GM21515 (cell line): Measurements from ENCODE around the gene HS3ST4.

Experiments used
- ATAC-seq: cut with Tn5 transposase; IDR thresholded peaks from one replicate; pipeline ENCODE4 v1.9.1; 2021; ENCODE audit not compliant: unreplicated experiment

The HS3ST4 gene

DNA sequence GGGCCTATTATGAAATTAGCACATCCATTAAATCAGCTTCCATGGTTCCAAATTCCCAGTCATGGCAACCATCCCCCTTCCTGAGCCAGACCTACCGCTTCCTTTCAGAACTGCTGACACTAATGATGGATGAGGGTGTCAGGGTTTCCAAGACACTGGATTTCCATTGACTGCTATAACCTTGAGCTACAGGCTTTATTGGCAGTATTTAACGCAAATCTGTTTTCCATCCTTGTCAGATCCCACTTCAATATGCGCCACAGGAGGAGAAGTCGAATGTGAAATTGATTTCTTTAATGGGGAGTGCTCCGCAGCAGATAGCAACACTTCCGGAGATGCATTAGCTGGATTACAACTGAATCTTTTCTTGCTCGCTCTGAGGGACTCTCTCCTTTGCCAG is 197.1 kb downstream of the HS3ST4 start:
- no peak for ATAC-seq

- ATAC-seq = no peak
These were observed 201.6 kb downstream of the HS3ST4 start for GRCh38 chr16:25893332-25893731.

- ATAC-seq = no peak
These were observed 202.3 kb downstream of the HS3ST4 start for GRCh38 chr16:25894093-25894492.

- no peak for ATAC-seq
These were observed 203.6 kb downstream of the HS3ST4 start for GRCh38 chr16:25895380-25895779.

DNA sequence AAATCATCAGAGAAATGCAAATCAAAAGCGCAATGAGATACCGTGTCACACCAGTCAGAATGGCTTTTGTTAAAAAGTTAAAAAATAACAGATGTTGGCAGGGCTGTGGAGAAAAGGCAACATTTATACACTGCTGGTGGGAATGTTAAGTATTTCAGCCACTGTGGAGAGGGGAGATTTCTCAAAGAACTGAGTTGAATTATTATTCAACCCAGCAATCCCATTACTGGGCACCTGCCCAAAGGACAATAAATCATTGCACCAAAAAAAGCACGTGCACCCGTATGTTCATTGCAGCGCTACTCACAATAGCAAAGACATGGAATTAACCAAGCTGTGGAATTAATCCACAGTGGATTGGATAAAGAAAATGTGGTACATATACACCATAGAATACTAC is 204.7 kb downstream of the HS3ST4 start:
- no peak for ATAC-seq

DNA sequence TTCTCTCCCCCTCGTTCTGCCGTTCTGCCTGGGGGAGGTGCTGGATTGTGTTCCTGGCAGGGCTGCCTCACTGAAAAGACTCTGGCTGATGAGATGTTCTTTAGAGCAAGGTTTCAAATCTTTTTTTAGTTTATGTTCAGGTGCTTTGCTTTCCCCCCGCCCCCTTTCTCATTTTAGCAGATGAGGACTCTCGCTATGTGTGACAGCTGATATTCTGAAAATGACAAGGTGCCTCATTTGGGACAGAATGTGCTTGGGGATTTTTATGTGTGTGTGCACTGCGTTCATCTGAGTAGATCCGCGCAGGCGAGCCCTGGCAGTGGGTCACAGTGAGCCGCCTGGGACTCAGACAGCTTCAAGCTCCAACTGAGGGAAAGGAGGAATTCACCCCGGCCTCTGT is 205.9 kb downstream of the HS3ST4 start:
- ATAC-seq = no peak

DNA sequence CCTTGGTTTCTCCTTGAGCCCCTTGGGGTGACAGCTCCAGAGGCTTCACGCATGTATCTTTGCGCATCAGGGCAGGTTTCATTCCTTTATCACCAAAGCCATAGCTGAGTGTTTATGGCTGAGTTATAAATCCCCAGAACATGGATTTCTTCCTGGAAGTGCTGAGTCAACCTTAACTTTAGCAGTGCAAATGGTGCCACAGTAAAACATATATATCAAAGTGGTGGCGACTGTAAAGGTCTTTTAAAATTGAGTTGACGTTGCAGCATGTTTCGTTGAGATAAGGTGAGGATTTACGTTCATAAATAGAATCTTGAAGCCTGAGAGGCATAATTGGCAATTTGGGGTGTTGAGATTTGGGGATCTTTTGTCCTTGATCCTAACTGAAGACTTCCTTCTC is 214.1 kb downstream of the HS3ST4 start:
- no peak for ATAC-seq

- no peak for ATAC-seq
These were observed 219.2 kb downstream of the HS3ST4 start for GRCh38 chr16:25910971-25911370.

- ATAC-seq = no peak
These were observed 220.6 kb downstream of the HS3ST4 start for GRCh38 chr16:25912321-25912720.

GRCh38 chr16:25914357-25914962 is 222.7 kb downstream of the HS3ST4 start:
- ATAC-seq = no peak

- no peak for ATAC-seq
These were observed 224.3 kb downstream of the HS3ST4 start for GRCh38 chr16:25916037-25916436.

- no peak for ATAC-seq
These were observed 230.7 kb downstream of the HS3ST4 start for GRCh38 chr16:25922438-25922837.

GRCh38 chr16:25925421-25925820 is 233.7 kb downstream of the HS3ST4 start:
- no peak for ATAC-seq

DNA sequence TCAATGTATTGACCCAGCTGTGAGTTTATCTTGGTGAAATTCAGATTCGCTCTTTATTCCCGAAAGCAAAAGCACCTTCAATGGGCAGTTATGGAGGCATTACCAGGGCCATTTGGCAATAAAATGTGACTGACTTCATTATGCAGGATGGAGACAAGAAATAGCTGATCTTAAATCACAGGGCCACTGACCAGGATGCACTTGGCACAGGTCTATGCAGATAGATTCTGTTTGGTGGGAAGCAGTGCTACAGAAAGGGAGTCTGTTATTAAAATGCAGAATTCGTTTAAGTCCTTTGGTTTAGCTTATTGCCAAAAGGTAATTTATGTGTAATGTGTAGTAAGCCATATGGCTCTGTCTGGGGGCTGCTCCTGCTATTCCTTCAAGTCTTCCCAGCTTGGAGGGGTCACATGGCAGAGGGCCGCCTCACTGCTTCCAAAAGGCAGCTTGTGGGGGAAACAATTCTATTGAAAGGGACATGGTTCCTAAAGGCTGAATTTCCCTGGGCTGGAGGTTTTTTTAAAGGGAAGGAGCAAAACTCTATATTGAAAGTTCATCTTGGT is 239.8 kb downstream of the HS3ST4 start:
- ATAC-seq = no peak

GRCh38 chr16:25941800-25942499 is 250.2 kb downstream of the HS3ST4 start:
- ATAC-seq = no peak

- no peak for ATAC-seq
These were observed 259.0 kb downstream of the HS3ST4 start for GRCh38 chr16:25950586-25951281.

- no peak for ATAC-seq
These were observed 260.2 kb downstream of the HS3ST4 start for GRCh38 chr16:25951999-25952398.

DNA sequence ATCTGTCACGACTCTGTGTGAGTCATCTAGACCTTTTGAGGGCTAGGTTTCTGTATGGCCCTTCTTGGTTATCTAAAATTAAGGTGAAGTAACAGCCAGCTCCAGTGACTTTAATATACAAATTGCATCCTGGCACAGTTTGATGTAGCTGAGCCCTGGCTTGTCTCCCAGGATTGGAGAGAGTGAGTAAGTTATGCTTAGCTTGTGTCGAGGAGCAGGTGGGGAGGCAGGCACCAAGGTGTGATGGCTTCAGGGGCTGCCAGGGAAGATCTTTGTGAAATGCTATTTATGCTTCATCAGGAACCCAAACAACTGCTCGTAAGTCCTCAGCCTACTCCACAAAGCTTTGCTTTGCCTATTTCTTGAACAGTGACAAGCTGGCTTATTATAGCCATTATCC is 261.2 kb downstream of the HS3ST4 start:
- no peak for ATAC-seq

DNA sequence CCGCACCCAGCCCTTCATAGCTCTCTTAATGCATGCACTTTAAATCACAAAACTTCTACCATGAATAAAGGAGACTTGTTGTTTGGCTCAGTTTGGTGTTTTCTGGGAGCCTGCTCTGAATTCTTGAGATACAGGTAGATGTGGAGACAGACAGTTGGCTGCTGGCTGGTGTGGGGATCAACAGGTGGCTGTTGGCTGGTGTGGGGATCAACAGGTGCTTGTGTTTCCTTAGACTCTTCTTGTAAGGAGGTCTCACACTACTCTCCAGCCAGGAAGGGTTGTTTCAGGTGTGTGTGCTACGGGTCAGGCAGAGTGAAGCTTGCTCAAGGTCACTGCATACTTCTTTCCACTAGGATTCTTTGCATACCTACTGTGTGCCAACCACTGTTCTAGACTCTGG is 265.9 kb downstream of the HS3ST4 start:
- ATAC-seq = no peak

DNA sequence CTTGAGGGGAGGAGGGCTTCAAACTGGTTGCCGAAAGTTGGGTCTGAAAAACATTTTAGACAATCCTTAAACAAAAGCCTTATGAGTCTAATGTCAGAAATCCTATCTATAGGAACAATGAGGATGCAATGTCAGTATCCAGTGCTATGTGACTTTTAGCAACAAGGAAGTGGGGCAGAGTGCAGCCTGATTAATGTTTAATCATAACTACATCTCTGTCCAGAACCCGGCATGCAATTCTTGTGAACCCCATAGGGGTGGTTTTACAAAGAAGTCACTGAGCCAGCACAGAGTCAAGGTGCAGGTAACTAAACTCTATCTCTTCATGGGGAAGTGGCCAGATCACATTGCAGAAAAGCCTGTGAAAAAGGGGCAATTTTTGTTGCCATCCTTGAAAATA is 267.5 kb downstream of the HS3ST4 start:
- ATAC-seq = no peak

- ATAC-seq = peak; percentile 84
These were observed 274.7 kb downstream of the HS3ST4 start for GRCh38 chr16:25966172-25967097.
